GM18868 (cell line): ENCODE data around the gene KLF13.

ENCODE experiments used
- ATAC-seq: cut with Tn5 transposase; IDR thresholded peaks from one replicate; pipeline ENCODE4 v1.9.1; 2021; ENCODE audit warnings: mild to moderate bottlenecking, moderate library complexity; ENCODE audit not compliant: unreplicated experiment

Gene KLF13

DNA sequence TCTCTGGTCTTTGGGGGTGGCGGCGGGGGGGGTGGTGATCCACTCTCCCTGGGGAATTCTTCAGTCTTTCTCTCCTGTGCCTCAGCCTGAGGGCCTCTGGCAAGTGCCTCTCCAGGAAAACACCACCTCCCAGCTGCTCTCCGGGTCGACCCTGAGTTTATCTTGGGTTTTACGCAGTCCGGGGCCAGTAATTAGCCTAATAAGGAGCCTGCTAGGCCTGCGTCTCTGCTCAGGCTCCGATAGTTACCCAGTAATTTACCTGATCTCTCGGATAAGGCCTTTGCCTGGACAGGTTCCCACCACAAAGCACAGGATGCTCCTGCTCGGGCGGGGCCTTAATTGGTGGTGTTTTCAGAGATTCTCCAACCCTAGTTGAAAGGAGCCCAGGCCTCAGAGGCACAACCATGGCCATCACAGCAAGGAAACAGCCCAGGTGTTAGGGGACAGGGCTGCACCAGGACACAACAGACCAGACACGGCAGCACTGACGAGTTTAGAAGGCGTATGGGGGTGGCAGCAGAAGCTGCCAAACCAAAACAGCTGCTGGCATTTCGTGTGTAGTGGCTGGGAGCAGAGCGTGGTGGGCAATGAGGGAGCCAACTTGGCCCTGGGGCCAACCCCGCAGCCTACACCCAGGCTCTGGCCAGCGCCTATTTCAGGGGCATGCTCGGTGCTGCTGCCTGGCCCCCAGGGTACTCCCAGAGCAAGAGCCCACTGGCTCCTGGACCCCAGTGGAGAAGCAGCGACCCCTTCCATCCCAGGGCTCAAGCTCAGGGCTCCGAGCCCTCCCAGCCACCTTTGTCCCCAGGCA lies 71.4 kb downstream of the KLF13 start:
- no peak for ATAC-seq

DNA sequence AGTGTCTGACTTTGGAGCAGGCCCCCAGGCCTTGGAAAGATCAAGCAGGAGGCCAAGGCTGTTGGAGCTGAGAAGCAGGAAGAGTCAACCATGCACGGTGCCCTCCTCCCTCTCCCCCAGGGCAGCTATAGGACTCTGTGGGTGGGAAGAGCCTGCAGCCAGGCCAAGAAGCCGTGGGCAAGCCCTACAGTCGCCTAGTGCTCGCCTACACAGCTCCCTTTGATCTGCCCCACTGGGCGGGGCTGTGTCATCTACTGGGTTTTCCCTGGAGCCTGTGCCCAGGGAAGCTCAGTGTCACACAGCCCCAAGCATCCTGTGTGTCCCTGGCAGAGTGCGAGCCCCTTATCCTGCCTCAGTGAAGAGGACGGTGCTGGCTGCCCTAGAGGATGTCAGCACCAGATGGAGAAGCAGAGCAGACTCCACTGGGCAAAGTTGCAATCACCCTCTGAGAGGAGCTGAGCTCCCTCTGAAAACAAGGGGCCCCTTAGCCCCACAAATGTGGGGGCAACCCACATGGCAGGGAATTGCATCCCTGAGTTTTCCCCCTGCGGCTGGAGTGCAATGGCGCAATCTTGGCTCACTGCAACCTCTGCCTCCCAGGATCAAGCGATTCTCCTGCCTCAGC lies 72.2 kb downstream of the KLF13 start:
- no peak for ATAC-seq

DNA sequence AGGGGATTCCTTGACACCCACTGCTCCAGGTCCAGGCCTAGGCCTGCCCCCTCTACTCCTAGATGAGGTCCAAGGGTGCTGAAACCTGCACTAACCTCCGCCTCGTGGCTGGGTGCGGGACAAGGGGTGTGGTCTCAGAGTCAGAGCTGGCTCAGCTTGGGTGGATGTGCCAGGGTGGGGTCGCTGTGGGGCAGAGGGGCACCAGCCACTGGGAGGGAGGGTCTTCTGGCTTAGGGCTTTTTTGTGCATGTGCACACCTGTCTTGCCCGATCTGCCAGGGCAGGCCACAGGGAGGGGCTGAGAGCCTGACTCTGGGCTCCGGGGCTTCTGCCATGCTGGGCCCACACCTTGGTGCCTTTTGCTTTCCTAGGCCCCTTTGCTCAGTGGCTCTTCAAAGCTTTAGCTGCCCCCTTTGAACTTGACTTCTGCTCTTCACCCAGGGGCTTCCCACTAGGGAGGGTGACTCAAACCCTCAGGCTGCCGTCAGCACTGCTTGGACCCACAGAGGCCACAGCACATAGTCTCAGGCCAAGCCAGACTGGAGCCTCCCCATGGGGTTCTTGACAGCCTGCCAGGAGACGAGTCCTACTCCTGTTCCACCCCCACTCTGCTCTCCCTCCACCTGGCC lies 73.0 kb downstream of the KLF13 start:
- no peak for ATAC-seq

DNA sequence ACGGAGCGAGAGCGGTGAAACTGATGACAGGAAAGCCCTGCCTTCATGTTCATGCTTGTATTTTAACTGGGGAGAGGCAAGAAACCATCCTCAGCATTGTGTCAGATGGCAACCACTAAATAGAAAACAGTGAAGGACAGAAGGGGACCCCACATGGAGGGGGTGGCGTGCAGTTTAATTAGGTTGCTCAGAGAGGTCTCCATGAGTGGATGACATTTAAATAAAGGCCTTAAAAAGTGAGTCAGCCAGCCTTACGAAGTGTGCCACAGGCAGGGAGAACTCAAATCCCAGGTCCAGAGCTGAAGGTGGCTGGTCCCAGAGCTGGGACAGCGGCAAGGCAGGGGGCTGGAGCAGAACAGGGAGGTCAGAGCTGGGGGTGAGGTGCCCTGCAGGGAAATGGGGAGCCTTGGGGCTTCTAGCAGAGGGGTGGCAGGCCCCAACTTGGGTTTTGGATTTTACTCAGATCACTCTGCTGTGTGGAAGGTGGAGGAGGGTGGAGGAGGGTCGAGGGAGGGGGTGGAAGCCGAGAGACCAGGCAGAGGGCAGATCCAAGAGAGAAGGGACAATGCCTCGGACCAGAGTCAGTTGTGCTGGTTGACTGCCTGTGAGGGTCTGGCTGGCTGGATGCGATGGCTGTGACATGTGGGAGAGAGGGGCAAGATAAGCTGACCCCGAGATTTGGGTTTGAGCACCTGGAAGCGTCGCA lies 73.7 kb downstream of the KLF13 start:
- ATAC-seq, result no peak

DNA sequence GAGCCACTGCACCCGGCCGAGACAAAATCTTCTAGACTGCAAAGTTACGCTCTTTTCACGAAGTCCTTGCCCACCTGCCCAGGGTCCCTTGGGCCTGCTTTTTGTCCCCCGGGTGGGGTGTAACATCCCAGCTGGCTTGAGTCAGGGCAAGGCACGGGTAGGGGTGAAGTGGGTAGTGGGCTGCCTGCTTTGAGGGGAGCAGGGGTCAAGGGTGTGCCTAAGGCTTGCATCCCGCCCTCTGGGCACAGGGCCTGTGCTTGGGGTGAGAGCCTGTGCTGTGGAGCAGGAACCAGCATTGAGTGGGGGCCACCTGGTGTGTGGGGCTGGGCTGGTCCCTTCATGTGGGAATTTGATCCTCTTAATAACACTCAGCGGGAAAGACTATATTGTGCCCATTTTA lies 74.6 kb downstream of the KLF13 start:
- ATAC-seq, result no peak

DNA sequence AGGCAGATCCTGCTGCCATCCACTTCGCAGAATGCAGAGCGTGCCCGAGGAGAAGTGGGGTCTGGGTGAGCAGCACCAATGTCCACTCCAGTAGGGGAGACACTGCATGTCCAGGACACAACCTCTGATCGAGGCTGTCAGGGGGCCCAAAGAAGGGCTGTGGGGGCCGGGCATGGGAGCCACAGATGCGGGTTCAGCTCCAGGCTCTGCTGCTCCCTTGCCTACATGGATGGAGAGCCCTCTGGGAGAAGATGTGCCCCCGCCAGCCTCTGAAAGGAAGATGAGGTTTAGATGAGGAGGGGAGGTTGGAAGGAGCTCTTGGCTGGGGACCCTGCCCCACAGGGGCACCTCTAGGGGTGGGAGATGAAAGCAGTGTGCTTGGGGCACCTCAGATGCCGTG lies 75.4 kb downstream of the KLF13 start:
- no peak for ATAC-seq

DNA sequence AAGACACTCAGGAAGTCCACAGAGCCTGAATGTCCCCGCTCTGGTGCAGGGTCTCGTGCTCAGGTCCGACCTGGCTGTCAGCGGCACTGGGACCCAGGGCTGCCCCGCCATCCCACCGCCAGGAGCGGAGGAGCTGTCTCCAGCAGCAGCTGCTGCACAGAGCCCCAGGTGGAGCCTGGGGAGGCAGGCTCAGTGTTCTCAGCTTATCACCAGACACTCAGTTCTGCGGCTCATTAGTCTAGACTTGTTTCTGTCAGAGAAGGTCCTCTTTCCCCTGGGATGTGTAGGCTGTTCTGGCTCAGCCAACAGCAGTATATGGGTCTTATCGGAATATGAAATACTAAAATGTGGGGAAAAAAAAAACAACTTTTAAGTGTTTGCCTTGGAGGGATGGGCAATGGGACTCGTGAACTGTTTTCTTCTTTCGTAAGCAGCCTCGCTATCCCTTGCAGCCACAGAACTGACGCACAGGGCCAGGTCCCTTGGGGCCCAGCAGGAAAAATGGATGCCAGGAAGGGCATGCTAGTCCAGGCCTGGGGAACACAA lies 75.9 kb downstream of the KLF13 start:
- ATAC-seq, result no peak

DNA sequence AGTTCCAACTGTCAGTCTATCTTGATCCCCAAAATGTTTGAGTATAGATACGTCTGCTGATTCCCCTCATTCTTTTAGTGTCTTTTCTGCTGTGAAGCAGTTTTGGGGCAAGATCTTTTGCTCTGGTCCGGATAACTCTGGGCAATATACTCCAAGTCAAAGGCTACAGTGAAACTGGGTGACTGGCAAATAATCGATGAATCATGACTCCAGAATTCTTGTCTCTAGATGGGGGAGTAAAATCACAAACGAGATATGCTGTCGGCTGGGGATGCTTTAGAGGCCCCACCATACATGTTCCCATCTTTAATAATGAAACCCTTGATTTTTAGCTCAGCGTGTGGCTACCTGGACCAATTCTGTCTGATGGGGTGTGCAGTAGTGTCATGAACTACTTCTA lies 76.5 kb downstream of the KLF13 start:
- no peak for ATAC-seq

DNA sequence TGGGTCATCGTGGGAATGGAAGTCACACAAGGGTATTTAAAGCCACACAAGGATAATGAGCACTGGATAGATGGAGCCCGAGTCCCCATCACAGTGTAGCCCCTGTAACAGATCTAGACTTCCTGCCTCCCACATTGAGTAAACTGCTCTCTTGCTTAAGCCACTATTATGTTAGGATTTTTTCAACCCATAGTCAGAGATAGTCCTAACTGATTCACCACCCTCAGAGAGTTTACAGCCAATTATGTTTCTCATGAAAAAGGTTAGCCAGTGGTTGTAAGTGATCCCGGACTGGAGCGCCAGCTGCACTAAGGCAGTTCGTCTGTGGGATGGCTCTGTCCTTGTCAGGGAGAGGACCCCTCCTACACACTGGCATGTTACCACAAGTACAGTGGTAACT lies 77.0 kb downstream of the KLF13 start:
- ATAC-seq, result no peak

DNA sequence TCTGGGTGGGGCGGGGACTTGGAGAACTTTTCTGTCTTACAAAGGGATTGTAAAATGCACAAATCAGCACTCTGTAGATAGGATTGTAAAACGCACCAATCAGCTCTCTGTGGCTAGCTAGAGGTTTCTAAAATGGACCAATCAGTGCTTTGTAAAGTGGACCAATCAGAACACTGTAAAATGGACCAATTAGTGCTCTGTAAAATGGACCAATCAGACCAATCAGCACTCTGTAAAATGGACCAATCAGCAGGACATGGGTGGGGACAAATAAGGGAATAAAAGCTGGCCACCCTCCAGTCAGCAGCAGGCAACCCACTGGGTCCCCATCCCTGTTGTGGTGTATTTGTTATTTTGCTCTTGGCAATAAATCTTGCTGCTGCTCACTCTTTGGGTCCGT lies 77.7 kb downstream of the KLF13 start:
- ATAC-seq, result no peak

DNA sequence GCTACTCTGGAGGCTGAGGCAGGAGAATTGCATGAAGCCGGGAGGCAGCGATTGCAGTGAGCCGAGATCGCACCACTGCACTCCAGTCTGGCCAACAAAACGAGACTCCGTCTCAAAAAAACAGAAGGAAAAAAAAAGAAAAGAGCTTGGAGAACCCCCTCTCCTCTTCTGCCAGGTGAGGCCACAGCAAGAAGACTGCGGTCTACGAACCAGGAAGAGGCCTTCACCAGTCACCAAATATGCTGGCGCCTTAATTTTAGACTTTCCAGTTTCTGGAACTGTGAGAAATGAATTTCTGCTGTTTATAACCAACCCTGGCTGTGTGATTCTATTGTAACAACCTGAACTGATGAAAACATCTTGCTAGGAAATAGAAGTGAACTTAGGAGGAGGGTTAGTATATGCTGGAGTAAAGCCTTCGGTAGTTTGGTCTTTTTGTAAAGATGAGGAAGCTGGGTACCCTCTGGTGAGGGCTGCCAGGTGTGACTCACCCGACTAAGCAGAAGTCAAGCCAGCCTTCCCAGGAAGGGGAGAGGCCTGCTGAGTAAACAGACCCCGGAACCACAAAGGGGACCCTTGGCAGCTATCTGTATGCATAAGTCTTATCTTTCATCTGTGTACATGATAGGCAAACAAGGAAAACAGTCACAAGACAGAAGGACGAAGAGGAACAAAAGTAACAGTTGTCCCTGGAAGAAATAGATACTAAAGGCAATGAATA lies 78.7 kb downstream of the KLF13 start:
- no peak for ATAC-seq

DNA sequence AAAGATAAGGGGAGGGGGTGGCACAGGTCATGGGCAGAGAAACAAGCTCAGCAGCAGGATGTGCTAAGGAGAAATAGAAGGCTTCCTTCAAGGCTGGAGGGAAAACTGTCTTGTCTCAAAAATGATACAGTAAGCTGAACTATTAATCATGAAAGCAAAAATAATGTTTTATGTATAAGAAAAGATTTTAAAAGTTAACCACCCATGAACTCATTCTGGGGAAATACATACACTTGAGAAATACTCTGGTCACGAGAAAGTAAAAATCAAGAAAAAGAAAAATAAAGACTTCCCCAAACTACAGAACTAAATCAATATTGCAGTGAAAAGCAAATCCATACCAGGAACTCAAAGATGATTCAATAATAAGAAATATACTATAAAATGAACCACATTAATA lies 80.7 kb downstream of the KLF13 start:
- ATAC-seq, result no peak

DNA sequence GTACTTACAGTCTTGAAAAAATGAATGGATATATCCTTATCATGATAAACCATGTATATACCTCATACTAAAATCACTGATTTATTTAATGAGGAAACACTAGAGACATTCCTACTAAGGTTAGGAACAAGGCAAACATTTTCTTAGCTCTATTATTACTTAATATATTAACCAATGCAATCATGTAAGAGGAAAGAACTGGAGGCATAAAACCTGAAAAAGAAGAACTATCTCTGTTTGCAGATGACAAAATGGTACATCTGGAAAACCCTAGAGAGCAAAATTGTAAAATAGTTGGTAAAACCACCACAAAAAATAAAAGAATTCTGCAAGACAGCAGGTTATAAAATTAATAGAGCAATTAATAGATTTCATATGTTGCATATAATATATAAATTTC lies 81.2 kb downstream of the KLF13 start:
- ATAC-seq, result no peak

DNA sequence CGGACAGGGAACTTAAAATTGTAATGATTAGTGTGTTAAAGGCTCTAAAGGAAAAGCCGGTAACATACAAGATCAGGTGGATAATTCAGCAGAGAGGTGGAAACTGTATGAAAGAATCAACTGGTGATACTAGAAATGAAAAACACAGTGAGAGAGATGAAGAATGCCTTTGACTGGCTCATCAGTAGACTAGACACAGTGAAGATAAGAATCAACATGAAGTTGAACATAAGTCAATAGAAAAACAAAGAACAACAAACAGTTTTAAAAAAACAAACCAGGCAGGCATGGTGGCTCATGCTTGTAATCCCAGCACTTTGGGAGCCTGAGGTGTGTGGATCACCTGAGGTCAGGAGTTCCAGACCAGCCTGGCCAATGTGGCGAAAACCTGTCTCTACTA lies 82.1 kb downstream of the KLF13 start:
- ATAC-seq, result no peak

DNA sequence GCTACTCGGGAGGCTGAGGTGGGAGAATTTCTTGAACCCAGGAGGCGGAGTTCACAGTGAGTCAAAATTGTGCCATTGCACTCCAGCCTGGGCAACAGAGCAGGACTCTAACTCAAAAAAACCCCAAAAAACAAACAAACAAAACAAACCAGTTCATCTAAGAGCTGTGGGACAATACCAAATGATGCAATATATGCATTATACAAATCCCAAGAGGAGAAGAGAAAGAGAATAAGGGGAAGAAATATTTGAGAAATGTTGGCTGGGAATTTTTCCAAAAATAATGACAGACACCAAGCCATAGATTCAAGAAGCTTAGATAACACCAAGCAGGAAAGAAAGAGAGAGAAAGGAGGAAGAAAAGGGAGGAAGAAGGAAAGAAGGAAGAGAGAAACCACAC lies 82.5 kb downstream of the KLF13 start:
- no peak for ATAC-seq

DNA sequence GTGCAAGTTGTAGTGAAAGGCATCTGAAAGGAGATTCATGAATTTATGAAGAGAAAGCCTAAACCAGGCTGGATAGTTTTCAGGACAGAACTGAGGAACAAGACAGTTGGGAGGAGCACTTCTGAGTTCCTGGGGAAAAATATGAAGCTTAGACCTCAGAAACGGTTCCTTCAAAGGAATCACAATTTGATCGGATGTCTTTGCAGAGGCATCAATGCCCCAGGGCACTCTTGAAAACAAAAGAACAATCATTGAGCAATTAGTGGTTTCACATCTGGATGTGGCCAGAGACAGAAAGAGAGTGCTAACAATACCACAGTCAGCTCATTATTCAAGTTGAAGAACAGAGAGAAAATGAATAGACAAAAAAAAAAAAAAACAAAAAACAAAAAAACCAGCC lies 86.2 kb downstream of the KLF13 start:
- no peak for ATAC-seq

DNA sequence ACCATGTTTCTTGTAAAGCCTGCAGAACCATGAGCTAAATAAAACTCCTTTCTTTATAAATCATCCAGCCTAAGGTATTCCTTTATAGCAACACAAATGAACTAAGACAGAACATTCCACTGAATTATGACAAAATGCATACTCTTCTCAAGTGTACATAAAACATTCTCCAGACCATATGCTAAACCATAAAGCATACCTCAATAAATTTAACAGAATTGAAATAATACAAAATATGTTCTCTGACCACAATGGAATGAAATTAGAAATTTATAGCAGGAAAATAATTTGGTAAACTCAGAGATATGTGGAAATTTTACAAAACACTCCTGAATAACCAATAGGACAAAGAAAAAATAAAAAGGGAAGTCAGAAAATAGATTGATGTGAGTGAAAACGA lies 88.6 kb downstream of the KLF13 start:
- ATAC-seq, result no peak

DNA sequence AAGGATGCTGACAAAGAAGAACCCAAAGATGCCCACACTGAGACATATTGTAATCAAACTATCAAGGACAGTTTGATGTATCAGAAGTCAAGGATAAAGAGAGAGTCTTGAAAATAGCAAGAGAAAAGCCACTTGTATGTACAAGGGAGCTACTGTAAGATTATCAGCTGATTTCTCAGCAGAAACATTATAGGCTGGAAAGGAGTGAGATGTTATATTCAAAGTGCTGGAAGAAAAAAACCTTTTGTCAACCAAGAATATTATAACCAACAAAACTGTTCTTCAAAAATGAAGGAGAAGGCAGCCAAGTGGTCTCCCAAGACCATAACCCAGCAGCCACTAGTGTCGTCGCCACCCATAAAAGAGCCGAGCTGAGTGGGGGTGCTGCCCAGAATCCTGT lies 93.2 kb downstream of the KLF13 start:
- no peak for ATAC-seq

DNA sequence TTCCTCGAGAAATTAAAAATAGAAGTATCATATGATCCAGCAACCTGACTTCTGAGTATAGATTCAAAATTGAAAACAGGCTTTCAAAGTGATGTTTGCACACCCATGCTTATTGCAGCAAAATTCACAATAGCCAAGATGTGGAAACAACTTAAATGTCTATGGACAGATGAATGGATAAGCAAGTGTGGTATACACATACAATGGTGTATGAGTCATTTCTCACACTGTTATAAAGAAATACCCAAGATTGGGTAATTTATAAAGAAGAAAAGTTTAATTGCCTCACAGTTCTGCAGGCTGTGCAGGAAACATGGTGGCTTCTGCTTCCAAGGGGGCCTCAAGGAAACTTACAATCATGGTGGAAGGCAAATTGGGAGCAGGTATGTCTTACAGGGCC lies 100.8 kb downstream of the KLF13 start:
- no peak for ATAC-seq
